ENCODE measurements around the gene ATXN1L.
"Not testable (repeated sequence)": the region's sequence is repeated elsewhere in the genome, so short reads cannot be mapped to it uniquely, and the experiment has no call there.

The ATXN1L gene, protein sequence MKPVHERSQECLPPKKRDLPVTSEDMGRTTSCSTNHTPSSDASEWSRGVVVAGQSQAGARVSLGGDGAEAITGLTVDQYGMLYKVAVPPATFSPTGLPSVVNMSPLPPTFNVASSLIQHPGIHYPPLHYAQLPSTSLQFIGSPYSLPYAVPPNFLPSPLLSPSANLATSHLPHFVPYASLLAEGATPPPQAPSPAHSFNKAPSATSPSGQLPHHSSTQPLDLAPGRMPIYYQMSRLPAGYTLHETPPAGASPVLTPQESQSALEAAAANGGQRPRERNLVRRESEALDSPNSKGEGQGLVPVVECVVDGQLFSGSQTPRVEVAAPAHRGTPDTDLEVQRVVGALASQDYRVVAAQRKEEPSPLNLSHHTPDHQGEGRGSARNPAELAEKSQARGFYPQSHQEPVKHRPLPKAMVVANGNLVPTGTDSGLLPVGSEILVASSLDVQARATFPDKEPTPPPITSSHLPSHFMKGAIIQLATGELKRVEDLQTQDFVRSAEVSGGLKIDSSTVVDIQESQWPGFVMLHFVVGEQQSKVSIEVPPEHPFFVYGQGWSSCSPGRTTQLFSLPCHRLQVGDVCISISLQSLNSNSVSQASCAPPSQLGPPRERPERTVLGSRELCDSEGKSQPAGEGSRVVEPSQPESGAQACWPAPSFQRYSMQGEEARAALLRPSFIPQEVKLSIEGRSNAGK

GRCh38 chr16:71845639-71846430 lies at the start of gene ATXN1L:
Gene ATXN1L (plus strand): TSS chr16:71845976. CDS start chr16:71849741, 3,765 bp downstream.
- H3K27ac Mint-ChIP-seq = peak within 1 kb of the TSS; percentile 96
- peaks cover 23% of the 10 kb centered on the region for H3K36me3 Mint-ChIP-seq (ENCODE audit: low read depth)
- H3K27me3 Mint-ChIP-seq (ENCODE audit: low read depth) = no peaks in the 10 kb centered on the region
- H3K9me3 Mint-ChIP-seq = no peaks in the 10 kb centered on the region
- H3K4me3 Mint-ChIP-seq = peak within 1 kb of the TSS; percentile 93
- peaks cover 37% of the 10 kb centered on the region for H3K4me1 Mint-ChIP-seq (ENCODE audit: low read depth)

DNA sequence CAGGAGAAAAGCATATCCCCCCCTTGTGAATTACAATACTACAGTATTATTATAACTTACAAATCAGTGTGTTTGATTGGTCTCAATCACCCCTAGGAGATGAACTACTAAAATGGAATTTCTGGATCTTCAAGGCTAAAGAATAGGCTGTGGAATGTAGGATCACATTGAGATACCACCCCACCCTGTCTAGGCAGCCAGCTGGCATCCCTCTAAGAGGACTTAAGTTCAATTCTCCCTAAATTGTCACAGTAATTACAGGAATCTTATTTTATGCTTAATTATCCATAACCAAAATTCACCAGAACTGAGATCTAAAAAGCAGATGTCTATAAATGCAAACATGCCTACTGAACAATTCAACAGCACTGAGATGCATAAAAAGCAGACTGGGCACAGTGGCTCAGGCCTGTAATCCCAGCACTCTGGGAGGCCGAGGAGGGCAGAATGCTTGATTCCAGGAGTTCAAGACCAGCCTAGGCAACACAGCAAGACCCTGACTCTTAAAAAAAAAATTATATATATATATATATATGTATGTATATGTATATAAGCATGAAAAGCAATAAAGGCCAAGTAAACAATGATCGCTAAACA lies 49.2 kb upstream of the ATXN1L start:
- Mint-ChIP-seq H3K27ac (no peak overlapping the region), H3K4me1 (ENCODE audit: low read depth) (peaks cover 31% of the 10 kb centered on the region), H3K27me3 (ENCODE audit: low read depth) (no peaks in the 10 kb centered on the region), H3K4me3 (no peak overlapping the region), H3K36me3 (ENCODE audit: low read depth) (peaks cover 17% of the 10 kb centered on the region), H3K9me3 (no peaks in the 10 kb centered on the region)

DNA sequence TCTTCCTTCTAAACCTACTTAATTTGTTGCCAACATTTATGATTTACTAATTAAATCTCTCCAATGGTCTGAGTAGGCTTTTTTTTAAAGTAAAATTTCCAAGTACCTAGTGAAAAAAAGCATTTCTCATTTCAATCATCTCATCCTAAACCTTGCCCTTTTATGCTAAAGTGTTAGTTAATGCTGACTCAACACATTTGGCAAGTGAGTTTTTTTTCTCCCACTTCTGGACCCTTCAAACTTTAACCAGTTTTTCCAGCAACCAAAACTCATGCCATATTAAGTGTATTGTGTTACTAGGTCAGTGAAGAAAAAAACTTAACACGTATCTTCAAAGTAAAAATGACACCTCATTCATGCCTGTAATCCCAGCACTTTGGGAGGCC lies 42.5 kb upstream of the ATXN1L start:
- Mint-ChIP-seq H3K27me3 (ENCODE audit: low read depth) (no peaks in the 10 kb centered on the region), H3K4me3 (no peak overlapping the region), H3K4me1 (ENCODE audit: low read depth) (peaks cover 17% of the 10 kb centered on the region), H3K27ac (no peak overlapping the region), H3K9me3 (no peaks in the 10 kb centered on the region), H3K36me3 (ENCODE audit: low read depth) (peaks cover 16% of the 10 kb centered on the region)

DNA sequence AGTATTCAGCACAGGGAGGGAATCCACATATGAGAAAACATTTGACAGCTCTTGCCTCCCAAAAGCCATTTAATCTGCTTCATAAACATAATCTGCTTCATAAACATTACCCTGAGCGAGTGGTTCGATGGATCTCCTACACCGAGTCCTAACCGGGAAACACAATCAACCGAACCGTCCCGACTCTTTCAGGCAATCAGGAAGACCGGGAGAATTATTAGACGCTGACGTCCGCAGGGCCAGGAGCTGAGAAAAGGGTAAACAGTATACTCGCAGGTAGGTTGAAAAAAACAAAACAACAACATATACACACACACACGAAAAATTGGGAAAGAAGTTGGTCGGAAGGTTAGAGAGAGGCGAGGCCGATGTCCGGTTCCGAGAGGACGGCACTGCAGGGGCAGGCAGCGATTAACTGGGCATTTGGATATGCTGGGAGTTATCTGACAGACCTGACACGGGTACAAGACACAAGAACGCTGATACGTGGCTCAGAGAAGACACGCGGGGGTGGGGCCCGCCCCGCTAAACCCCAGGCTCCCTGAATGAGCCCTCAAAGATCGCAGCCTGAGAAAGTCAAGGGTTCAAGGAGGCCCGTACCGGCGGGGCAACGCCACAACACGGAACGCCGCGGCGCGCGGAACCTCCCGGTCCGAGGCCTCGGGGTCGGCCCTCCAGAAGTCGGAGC lies 37.7 kb upstream of the ATXN1L start:
- Mint-ChIP-seq H3K9me3 (no peaks in the 10 kb centered on the region), H3K27ac (peak overlapping the region; percentile 90), H3K27me3 (ENCODE audit: low read depth) (no peaks in the 10 kb centered on the region), H3K4me1 (ENCODE audit: low read depth) (peaks cover 17% of the 10 kb centered on the region), H3K36me3 (ENCODE audit: low read depth) (peaks cover 10% of the 10 kb centered on the region), H3K4me3 (peak overlapping the region; percentile 93)

DNA sequence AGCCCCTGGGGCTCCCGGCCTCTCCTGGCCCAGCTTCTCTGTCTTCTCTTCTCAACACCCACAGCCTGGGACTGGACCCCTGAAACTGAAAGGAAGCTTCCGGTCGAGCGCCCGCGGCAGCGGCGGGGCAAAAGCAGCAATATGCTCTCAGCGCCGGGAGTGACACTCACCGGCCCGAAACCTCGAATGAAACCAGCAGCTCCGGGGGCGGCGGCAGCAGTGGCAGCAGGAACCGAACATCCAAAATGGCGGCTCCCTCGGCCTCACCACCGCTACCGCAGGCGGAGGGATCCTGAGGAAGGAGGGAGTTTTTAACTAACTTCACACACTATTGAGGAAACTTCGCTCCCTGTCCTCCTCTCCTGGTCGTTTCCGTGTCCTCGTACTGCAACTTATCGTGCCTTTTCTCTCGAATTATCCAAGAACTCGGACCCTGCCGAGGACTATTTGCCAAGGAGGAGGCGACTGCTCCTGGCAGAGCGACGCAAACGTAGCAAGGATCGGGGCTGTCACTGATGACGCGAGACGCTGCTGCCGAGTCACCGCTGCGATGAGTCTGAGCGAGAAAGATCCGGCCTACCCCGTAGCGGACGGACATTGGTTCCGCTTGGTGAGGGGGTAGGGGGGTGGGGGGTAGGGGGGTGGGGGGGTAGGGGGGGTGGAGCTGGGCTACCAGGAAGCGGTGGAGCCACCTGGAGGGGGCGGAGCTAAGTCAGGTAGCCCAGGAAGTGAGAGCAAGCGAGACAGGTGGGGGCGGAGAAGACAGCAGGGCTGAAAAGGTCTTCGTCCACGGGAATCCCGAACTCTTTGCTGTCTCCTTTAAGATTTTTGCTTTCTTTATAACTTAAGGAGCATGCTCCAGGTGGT lies 37.0 kb upstream of the ATXN1L start, which contains the start of gene AP1G1:
TSS of gene AP1G1 (minus strand) at position 242 of the 867 bp plus-strand sequence. CDS start 19,355 bp downstream, outside the sequence.
- peaks cover 14% of the 10 kb centered on the region for H3K4me1 Mint-ChIP-seq (ENCODE audit: low read depth)
- H3K4me3 Mint-ChIP-seq = peak within 1 kb of the TSS; percentile 93
- H3K36me3 Mint-ChIP-seq (ENCODE audit: low read depth) = peaks cover 6% of the 10 kb centered on the region
- peak within 1 kb of the TSS; percentile 90 for H3K27ac Mint-ChIP-seq
- H3K27me3 Mint-ChIP-seq (ENCODE audit: low read depth) = no peaks in the 10 kb centered on the region
- H3K9me3 Mint-ChIP-seq = no peaks in the 10 kb centered on the region

DNA sequence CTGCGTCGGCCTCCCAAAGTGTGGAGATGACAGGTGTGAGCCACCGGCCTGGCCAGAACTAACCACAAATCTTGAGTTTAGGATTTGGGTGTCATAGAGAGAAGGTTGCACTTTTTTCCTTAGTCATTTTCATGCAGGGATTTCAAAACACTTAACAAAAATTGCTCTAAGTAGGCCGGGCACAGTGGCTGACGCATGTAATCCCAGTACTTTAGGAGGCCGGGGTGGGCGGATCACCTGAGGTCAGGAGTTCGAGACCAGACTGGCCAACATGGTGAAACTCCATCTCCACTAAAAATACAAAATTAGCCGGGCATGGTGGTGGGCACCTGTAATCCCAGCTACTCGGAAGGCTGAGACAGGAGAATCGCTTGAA lies 35.6 kb upstream of the ATXN1L start:
- H3K4me3 Mint-ChIP-seq = peak overlapping the region; percentile 40
- not testable (repeated sequence) for H3K36me3 Mint-ChIP-seq (ENCODE audit: low read depth); H3K9me3 Mint-ChIP-seq; H3K27me3 Mint-ChIP-seq (ENCODE audit: low read depth)
- H3K4me1 Mint-ChIP-seq (ENCODE audit: low read depth) = peaks cover 14% of the 10 kb centered on the region
- H3K27ac Mint-ChIP-seq = peak overlapping the region; percentile 67

DNA sequence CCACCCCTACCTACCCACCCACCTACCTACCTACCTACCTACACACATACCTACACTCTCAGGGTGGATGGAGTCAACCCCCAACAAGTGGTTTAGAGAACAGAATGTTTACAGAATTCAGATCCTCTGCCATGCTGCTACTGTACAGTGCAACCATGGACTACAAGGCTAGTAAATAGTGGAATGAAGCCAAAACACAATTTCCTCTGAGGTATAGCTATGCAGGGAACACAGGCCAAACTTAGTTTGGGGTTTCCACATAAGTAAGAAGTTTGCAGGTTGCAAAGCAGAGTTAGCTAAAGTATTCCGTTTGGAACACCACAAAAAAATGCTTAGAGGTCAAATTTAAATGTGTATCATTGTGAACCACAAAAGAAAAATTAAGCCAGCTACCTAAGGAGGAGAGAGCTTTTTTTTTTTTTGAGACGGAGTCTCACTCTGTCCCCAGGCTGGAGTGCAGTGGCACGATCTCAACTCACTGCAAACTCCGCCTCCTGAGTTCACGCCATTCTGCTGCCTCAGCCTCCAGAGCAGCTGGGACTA lies 34.4 kb upstream of the ATXN1L start:
- H3K9me3 Mint-ChIP-seq = no peaks in the 10 kb centered on the region
- no peak overlapping the region for H3K27ac Mint-ChIP-seq
- peaks cover 6% of the 10 kb centered on the region for H3K36me3 Mint-ChIP-seq (ENCODE audit: low read depth)
- H3K4me3 Mint-ChIP-seq = no peak overlapping the region
- H3K4me1 Mint-ChIP-seq (ENCODE audit: low read depth) = peaks cover 13% of the 10 kb centered on the region
- H3K27me3 Mint-ChIP-seq (ENCODE audit: low read depth) = no peaks in the 10 kb centered on the region

GRCh38 chr16:71817155-71817500 lies 28.6 kb upstream of the ATXN1L start:
- H3K4me1 Mint-ChIP-seq (ENCODE audit: low read depth); H3K27me3 Mint-ChIP-seq (ENCODE audit: low read depth); H3K9me3 Mint-ChIP-seq; H3K4me3 Mint-ChIP-seq; H3K36me3 Mint-ChIP-seq (ENCODE audit: low read depth): not testable (repeated sequence)
- H3K27ac Mint-ChIP-seq = peak overlapping the region; percentile 41

DNA sequence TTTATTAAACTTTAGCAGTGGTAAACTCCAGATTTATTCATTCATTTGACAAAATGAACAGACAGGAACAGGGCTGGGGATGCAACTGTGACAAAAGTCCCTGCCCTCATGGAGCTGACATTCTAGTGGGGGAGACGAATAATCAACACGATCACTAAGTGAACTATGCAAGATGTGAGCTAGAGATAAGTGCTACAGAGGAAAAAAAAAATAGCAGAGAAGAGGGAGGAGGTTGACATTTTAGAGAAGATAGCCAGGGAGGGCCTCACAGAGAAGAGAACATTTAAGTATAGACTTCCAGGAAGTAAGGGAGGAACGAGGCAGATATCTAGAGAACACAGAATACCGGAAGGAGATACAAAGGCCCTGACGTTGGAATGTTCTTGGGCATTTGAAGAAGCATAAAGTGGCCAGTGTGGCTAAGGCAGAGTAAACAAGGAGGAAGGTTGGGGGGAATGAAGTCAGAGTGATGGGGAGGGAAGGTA lies 19.2 kb upstream of the ATXN1L start:
- Mint-ChIP-seq H3K4me1 (ENCODE audit: low read depth) (peaks cover 5% of the 10 kb centered on the region), H3K36me3 (ENCODE audit: low read depth) (peaks cover 6% of the 10 kb centered on the region), H3K27me3 (ENCODE audit: low read depth) (no peaks in the 10 kb centered on the region), H3K27ac (no peak overlapping the region), H3K9me3 (no peaks in the 10 kb centered on the region), H3K4me3 (no peak overlapping the region)

DNA sequence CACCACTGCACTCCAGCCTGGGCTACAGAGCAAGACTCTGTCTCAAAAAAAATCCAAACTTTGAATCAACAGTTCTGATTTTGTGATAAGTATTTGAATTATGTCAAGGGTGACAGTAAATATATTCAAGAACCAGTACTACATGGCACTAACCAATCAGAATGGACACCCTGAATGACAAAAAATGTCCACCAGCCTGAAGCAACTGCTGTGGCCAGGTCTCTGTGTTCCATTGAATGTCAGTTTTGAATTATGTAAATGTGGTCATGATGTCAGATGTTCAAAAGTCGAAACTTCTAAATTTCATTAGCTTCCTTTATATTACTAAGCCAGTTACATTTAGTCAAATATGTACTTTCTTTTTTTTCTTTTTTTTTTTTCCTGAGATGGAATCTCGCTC lies 15.4 kb upstream of the ATXN1L start:
- H3K27ac Mint-ChIP-seq = no peak overlapping the region
- no peak overlapping the region for H3K4me3 Mint-ChIP-seq
- H3K27me3 Mint-ChIP-seq (ENCODE audit: low read depth) = no peaks in the 10 kb centered on the region
- H3K36me3 Mint-ChIP-seq (ENCODE audit: low read depth) = peaks cover 6% of the 10 kb centered on the region
- peaks cover 5% of the 10 kb centered on the region for H3K4me1 Mint-ChIP-seq (ENCODE audit: low read depth)
- H3K9me3 Mint-ChIP-seq = no peaks in the 10 kb centered on the region

GRCh38 chr16:71831698-71832097 lies 14.1 kb upstream of the ATXN1L start:
- H3K36me3 Mint-ChIP-seq (ENCODE audit: low read depth); H3K9me3 Mint-ChIP-seq; H3K4me1 Mint-ChIP-seq (ENCODE audit: low read depth); H3K27me3 Mint-ChIP-seq (ENCODE audit: low read depth); H3K4me3 Mint-ChIP-seq; H3K27ac Mint-ChIP-seq: not testable (repeated sequence)

DNA sequence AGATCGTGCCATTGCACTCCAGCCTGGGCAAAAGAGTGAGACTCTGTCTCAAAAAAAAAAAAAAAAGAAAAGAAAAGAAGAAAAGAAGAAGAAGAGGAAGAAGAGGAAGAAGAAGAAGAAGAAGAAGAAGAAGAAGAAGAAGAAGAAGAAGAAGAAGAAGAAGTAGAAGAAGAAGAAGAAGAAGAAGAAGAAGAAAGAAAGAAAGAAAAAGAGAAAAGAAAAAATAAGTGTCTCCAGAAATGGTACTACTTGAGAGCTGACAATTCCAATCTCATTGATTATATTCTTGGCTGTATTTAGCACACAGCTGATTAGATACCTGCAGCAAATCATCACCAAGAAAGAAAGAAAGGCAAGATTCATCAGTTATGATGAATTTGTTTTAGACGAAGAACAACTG lies 13.7 kb upstream of the ATXN1L start:
- H3K36me3 Mint-ChIP-seq (ENCODE audit: low read depth); H3K27me3 Mint-ChIP-seq (ENCODE audit: low read depth); H3K9me3 Mint-ChIP-seq; H3K4me1 Mint-ChIP-seq (ENCODE audit: low read depth); H3K4me3 Mint-ChIP-seq; H3K27ac Mint-ChIP-seq: not testable (repeated sequence)

- H3K9me3 Mint-ChIP-seq = no peaks in the 10 kb centered on the region
- H3K4me3 Mint-ChIP-seq = no peak overlapping the region
Measured at GRCh38 chr16:71834291-71834690, 11.5 kb upstream of the ATXN1L start.

More at GRCh38 chr16:71834291-71834690, 11.5 kb upstream of the ATXN1L start:
- Mint-ChIP-seq H3K36me3 (ENCODE audit: low read depth) (no peaks in the 10 kb centered on the region), H3K27ac (no peak overlapping the region), H3K27me3 (ENCODE audit: low read depth) (no peaks in the 10 kb centered on the region), H3K4me1 (ENCODE audit: low read depth) (no peaks in the 10 kb centered on the region)

Data from T-helper 1 cell treated with Interleukin-12 subunit alpha and Interleukin-12 subunit beta and Interleukin-4 antibody, amounts not matched to agents 30 μg/mL and 1 μg/mL, for 36 hours (primary cell).